NCI-H2196 treated with DMSO at 0.1 percent for 48 hours (cell line): Measurements from ENCODE around the gene KRTAP3-2.

ENCODE experiments used
- DNase-seq: peaks from one replicate; lab custom pipeline; 2025; ENCODE audit not compliant: unreplicated experiment; lab: John Stamatoyannopoulos, UW

Gene KRTAP3-2

DNA sequence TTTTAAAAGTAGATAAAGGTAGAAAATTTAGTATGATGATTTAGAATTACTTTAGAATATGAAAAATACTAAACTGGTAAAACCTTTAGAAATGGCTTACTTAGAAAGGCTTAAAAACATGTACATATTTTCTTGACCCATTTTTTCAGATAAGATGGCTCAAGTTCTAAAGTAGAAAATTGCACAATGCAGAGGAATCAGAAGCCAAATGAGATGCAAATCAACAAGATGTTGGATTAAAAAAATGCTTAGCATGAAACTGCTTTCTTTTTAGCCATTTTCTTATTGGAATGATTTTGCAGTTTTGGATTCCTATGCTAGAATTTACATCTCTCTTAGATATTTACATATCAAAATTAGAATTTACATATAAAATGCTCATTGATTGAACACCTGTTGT lies 10.7 kb upstream of the KRTAP3-2 start:
- DNase-seq = no peak

DNA sequence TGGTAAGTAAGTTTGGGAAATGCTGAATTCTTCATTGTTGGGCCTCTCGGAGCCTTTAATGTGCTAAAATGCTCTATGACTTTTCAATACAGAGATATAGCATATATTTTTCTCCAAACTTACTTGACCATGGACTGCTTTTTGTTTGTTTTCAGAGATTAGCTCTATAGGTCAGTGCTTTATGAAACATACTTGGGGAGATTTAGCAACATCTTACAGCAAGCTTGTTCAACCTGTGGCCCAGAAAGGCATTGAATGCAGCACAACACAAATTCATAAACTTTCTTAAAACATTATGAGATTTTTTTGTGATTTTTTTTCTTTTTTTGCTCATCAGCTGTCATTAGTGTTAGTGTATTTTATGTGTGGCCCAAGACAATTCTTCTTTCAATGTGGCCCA lies 10.2 kb upstream of the KRTAP3-2 start:
- no peak for DNase-seq

DNA sequence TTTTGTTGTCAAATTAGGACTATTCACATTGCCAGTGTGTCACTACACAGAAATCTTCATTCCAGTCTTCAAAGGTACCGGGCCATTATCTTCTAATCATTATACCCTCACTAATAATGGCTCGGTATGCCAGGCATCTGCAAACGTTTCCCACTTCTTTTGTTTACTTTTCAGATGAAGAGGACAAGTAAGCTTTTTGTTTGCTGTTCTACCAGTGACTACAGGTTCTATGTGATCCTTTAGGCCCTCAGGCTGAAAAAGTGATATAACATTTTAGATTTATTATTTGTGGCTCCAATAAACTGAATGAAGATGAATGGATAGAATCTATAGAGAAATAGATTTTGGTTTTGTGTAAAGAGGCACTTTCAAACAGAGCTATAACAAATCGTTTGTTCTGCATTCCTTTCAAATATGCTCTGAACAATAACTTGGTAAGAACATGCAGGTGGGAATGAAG lies 9.6 kb upstream of the KRTAP3-2 start:
- no peak for DNase-seq

DNA sequence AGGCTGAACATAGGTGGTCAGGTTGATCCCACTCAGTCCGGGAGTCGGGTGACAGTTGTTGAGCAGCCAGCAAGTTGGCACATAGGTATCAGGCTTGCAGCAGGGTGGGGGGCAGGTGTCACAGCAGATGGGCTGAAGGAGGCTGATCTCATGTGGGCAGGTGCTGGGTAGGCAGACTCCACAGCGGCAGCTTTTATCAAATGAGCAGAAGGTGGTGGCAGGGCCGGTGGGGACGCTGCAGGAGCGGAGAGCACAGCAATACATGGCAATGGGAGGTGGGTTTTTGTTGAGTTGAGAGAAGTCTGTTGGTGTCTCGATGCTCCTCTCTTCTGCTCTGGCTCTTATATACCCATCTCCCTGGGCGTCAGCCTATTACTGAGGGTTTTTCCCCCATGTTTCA lies 9.1 kb upstream of the KRTAP3-2 start, which contains the start of gene KRTAP3-1:
Gene KRTAP3-1, minus strand, starts transcription at position 318 of the 400 bp plus-strand sequence. Its CDS starts 54 bp downstream, at position 264.
- no peak for DNase-seq

DNA sequence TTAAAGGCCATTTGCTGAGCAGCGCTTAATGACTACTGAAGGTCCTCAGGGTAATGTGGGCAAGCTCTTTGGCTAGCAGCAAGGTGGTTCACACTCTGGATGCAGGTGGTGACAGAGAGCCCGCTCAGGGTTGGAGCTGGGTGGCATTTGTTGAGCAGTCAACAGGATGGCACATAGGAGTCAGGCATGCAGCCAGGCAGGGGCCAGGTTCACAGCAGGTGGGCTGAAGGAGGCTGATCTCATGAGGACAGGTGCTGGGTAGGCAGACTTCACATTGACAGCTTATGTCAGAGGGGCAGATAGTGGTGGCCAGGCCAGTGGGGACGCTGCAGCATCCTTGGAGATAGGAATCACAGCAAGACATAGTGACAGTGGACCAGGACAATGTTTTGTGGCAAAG lies 4.7 kb upstream of the KRTAP3-2 start:
- DNase-seq = no peak

GRCh38 chr17:41003926-41004325 lies 4.2 kb upstream of the KRTAP3-2 start:
- no peak for DNase-seq

DNA sequence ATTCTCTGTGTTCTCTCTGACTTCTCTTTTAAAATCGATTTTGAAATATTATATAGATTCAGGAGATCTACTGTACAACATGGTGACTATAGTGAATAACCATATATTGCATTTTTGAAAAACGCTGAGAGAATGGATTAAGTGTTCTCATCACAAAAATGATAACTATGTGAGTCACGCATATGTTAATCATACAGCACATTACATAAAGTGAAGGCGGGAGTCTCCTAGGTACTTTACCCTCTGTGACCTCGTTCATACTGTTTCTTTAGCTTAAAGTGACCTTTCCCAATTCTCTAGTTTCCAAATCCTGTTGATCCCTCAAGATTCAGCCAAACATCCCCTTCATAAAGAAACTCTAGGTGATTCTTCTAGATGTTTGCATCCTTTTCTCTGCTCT lies 3.1 kb upstream of the KRTAP3-2 start:
- DNase-seq = no peak

DNA sequence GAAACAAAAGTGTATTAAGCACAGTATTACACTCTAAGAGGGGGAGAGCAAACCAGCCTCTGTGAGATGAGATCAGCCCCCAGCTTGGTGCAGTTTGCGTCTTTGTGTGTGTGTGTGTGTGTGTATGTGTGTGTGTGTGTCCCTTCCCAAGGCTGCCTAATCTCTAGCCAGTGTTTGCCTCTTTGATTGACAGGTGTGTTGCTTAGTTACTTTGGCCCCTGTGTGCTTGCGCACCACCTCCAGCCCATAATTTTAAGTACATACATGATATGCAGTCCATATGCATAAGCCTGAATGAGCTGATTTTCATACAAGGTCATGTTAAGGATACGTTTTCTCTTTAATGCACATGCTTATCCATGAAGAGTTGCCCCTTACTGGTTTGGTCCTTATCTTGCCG lies 2.1 kb upstream of the KRTAP3-2 start:
- DNase-seq = no peak

- no peak for DNase-seq
Measured at GRCh38 chr17:40997361-40997760, 2.3 kb downstream of the KRTAP3-2 start.

DNA sequence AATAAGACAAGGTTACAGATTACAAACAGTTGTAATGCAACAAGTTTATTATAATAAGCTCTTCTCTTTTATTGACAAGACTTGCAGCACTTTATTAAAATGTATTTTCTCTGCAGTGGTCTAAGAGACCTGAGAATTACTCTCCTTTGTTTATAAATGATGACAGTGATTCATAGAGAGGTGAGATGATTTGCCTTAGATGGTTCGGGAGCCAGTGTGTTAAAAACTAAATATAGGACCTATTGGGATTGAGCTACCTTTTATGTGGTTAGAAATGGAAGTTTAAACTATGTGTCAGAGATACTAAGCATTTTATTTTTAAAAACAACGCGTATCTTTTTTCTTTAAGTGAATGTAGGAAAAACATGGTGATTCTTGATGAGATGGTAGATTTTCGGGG lies 2.9 kb downstream of the KRTAP3-2 start:
- DNase-seq = no peak

DNA sequence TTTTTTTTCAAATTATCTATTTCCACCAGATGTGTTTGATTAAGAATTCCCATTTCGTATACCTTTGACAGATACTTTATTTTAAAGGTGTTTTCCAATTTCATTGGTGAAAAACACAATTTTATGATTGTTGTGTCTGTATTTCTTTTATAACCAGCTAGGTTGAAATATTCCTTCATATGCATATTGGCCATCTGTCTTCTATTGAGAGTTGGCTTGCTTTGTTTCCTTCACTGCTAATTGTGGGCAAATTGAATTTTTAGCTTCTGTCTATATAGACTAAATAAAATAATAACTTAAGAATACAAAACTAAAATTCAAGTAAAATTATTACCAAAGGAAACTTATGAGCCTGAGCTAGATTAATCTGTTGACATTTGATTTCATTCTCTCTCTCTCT lies 4.6 kb downstream of the KRTAP3-2 start:
- DNase-seq = no peak

DNA sequence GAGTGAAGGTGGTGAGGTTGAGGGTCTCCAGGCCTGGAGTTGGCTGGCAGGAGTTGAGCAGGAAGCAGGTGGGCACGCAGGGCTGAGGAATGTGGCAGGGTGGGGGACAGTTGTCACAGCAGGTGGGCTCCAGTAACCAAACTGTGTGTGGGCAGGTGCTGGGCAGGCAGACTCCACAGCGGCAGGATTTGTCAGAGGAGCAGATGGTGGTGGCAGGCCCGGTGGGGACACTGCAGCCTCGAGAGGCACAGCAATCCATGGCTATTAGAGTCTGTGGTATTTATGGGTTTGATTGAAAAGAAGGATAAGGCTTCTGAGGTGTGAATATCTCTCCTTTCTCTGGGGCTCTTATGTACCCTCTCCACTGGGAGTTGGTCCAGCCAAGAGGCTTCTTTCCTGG lies 5.9 kb downstream of the KRTAP3-2 start, which contains the start of gene KRTAP3-3:
Gene KRTAP3-3, minus strand, starts transcription at position 326 of the 400 bp plus-strand sequence. Its CDS starts 67 bp downstream, at position 259.
- no peak for DNase-seq

DNA sequence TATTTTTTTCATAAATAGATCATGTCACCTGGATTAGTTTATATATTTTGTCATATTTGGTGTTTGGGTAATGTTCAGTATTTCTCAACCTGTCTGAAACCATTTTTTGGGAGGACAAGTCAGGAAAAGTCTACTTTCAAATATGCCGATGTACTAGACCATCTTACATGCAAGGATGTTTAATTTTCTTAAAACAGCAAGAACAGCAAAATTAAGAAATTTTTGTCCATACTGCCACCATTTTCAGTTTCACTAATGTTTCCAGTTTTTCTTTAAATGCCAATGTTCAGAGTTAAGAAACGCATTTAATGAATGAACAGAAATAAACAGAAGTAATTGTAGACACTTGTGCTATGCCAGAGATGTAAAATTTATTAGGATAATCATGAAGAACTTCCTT lies 6.6 kb downstream of the KRTAP3-2 start:
- no peak for DNase-seq

DNA sequence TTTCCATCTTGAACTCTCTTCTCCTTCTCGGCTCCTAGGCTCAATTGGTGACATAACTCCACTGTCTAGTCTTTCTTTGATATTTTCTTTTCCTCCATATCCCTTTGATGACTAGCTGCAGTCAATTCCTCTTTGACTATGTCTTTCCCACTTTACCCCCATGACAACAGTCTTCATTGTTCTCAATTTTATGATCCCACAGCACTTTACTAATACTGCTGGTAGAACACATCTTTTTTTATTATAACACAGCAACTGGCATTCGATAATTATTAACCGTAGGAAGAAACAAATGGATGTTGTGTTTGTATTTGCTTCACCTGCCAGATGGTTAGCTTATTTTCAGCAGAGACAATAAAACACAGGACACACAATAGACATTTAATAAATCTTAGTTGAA lies 7.0 kb downstream of the KRTAP3-2 start:
- DNase-seq = no peak

GRCh38 chr17:40986920-40987319 lies 12.8 kb downstream of the KRTAP3-2 start:
- DNase-seq = no peak

GRCh38 chr17:40984226-40984625 lies 15.5 kb downstream of the KRTAP3-2 start, which contains the start of gene KRT40:
KRT40 (minus strand) TSS chr17:40984326; CDS start chr17:40984273, 53 bp downstream.
- DNase-seq = no peak

- no peak for DNase-seq
Measured at GRCh38 chr17:40981115-40981514, 18.6 kb downstream of the KRTAP3-2 start.

GRCh38 chr17:40980596-40980995 lies 19.1 kb downstream of the KRTAP3-2 start:
- peak; percentile 3 for DNase-seq

DNA sequence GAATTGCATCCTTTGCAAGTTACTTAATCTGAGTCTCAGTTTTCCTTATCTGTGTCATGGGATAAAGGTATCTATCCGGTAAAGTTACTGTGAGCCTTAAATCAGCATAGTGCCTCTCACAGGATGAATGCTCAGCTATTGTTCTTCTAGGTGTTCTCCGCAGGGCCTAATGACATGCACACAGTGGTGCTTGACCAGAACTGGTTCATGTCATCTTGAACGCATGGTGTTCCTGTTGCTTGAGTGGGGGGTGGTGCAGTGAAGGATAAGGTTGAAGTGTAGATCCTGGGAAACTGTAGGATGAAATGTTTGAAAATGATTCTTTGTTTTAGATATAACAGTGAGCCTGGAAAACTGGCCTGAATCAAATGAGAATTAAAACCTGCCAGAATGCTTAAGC lies 19.6 kb downstream of the KRTAP3-2 start:
- no peak for DNase-seq

DNA sequence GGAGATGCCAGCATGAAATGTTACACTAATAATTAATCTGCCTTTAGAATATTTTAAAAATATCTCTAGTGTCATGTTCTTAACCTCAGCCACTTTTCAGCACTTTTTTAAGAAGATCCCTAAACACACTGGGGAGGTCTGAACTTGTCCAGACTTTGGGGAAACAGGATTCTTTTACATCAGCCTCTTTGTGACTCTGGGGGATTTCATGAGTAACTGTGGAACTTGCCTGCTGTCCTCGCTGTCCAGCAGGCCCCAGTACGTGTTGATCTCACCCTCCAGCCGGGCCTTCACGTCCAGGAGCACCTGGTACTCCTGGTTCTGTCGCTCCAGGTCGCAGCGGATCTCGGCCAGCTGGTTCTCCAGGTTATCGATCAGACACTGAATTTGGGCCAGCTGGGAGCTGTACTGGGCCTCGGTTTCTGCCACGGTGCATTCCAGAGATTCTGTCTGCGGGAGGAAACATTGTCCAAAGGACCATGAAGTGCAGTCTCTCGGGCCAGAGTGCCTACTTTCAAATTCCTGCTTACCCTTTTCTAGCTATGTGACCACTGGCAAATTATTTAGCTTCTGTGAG lies 21.0 kb downstream of the KRTAP3-2 start:
- no peak for DNase-seq

- DNase-seq = no peak
Measured at GRCh38 chr17:40975516-40975915, 24.2 kb downstream of the KRTAP3-2 start.

DNA sequence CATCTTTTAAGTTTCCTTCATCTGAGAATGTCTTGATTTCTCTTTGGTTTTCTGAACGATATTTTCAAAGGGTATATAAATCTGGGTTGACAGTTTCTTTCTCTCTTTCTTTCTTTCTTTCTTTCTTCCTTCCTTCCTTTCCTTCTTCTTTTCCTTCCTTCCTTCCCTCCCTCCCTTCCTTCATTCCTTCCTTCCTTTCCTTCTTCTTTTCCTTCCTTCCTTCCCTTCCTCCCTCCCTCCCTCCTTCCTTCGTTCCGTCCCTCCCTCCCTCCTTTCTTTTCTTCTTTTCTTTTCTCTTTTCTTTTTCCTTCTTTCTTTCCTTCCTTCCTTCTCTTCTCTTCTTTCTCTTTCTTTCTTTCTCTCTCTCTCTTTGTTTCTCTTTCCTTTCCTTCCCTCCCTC lies 25.3 kb downstream of the KRTAP3-2 start:
- no peak for DNase-seq

DNA sequence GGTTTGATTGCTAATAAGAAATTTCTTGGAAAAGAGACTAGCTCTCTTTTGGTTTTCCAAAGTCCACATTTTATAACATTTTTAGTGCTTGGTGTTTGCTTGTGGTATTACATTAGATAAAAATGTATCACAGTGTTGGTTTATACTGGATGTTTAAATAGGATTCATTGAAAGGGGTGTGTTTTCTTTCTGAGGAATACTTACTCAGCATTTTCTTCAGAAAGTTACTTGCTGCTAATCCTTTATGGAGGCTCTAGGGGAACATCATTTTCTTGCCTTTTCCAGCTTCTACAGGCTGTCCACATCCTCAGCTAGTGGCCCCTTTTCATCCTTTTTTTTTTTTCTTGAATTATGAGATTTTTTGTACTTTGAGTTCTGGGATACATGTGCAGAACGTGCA lies 32.1 kb downstream of the KRTAP3-2 start:
- DNase-seq = no peak
